ENCODE results near the gene DPF3.

DPF3 gene

GRCh38 chr14:72594099-72594901, 299.6 kb downstream of the DPF3 start:
- no peak for TF ChIP-seq CTCF (IDR thresholded peaks at IDR 0.05; ENCODE audit: control extremely low read depth, extremely low read depth, low read depth, missing control alignments)
- DNase-seq (ENCODE audit: extremely low spot score) = no peak
- ChIA-PET CTCF (interaction anchor here (1.1 kb wide), 1 partner anchor 12 kb away, joined by 3 read pairs; no protein-coding TSS in a partner anchor), POLR2A (no interaction called here)

GRCh38 chr14:72591391-72591790, 302.5 kb downstream of the DPF3 start:
- ChIA-PET CTCF (no interaction called here), POLR2A (no interaction called here)
- DNase-seq (ENCODE audit: extremely low spot score) = no peak
- TF ChIP-seq CTCF (IDR thresholded peaks at IDR 0.05; ENCODE audit: control extremely low read depth, extremely low read depth, low read depth, missing control alignments) = no peak

- DNase-seq (ENCODE audit: extremely low spot score) = no peak
- no peak for TF ChIP-seq CTCF (IDR thresholded peaks at IDR 0.05; ENCODE audit: control extremely low read depth, extremely low read depth, low read depth, missing control alignments)
- CTCF ChIA-PET = no interaction called here
Observed at GRCh38 chr14:72590577-72590976, 303.3 kb downstream of the DPF3 start.

GRCh38 chr14:72589652-72590051, 304.2 kb downstream of the DPF3 start:
- CTCF ChIA-PET = no interaction called here
- no peak for TF ChIP-seq CTCF (IDR thresholded peaks at IDR 0.05; ENCODE audit: control extremely low read depth, extremely low read depth, low read depth, missing control alignments)
- POLR2A ChIA-PET = no interaction called here
- no peak for DNase-seq (ENCODE audit: extremely low spot score)

More at GRCh38 chr14:72590577-72590976, 303.3 kb downstream of the DPF3 start:
- POLR2A ChIA-PET = no interaction called here

GRCh38 chr14:72588521-72588920, 305.4 kb downstream of the DPF3 start:
- POLR2A ChIA-PET = no interaction called here
- DNase-seq (ENCODE audit: extremely low spot score) = peak; percentile 41
- CTCF ChIA-PET = interaction anchor here (1.0 to 1.2 kb wide), 3 partner anchors 8 to 130 kb away, joined by 3 to 5 read pairs (median 3); no protein-coding TSS in a partner anchor
- no peak for TF ChIP-seq CTCF (IDR thresholded peaks at IDR 0.05; ENCODE audit: control extremely low read depth, extremely low read depth, low read depth, missing control alignments)

GRCh38 chr14:72583316-72584272, 310.3 kb downstream of the DPF3 start:
- CTCF ChIA-PET = interaction anchor here (1.3 to 2.5 kb wide), 2 partner anchors 16 to 24 kb away, joined by 3 to 8 read pairs; no protein-coding TSS in a partner anchor
- no peak for DNase-seq (ENCODE audit: extremely low spot score)
- no peak for TF ChIP-seq CTCF (IDR thresholded peaks at IDR 0.05; ENCODE audit: control extremely low read depth, extremely low read depth, low read depth, missing control alignments)
- POLR2A ChIA-PET = no interaction called here

All from GM10248 (cell line).